ENCODE results near the gene KNCN. TPM values are rescaled to one million over a fixed set of nuclear protein-coding genes. Genes with fewer than 3 reads are reported as not detected.

Gene KNCN
- total RNA-seq, 1 donor from 2014 or later = not detected

DNA sequence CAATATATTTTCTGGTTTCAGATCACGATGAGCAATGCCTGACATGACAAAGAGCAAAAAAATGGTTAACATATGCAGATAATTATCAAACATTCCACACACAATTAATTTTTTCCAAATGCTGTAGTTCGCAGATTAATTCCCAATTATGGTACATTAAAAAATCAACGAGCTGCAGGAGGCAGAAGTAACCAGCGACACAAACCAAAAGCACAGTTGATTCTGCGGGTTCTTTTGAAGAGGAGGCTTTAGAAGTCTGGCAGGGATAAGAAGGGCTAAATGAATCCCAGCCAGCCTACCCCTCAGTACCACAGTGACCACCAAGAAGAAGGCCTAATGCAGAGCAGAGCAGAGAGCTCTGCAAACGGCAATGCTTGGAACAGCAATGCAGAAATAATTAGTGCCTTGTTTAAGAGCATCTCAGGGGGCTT is 17.0 kb upstream of the KNCN start:
- peak; percentile 56 for DNase-seq (ENCODE audit: low spot score)
- peak overlapping the region; percentile 36 for H3K4me2 ChIP-seq
- H3K4me1 ChIP-seq = peaks cover 18% of the 10 kb centered on the region
- H4K20me1 ChIP-seq (ENCODE audit: low read depth) = peaks cover 4% of the 10 kb centered on the region
- Mint-ChIP-seq H3K36me3 (peaks cover 8% of the 10 kb centered on the region), H3K4me3 (no peak overlapping the region), H3K9me3 (no peaks in the 10 kb centered on the region), H3K27me3 (ENCODE audit: insufficient read depth, low read depth) (peaks cover 2% of the 10 kb centered on the region), H3K27ac (no peak overlapping the region), H3K4me1 (peaks cover 18% of the 10 kb centered on the region)
- no peaks in the 10 kb centered on the region for H3K36me3 ChIP-seq
- no peak overlapping the region for H2AFZ ChIP-seq (replicated peaks)
- H3K9me3 ChIP-seq (ENCODE audit: low read depth) = no peaks in the 10 kb centered on the region
- no peak overlapping the region for H3K4me3 ChIP-seq
- H3K27me3 ChIP-seq = no peaks in the 10 kb centered on the region
- no peak overlapping the region for H3K9ac ChIP-seq
- no peak overlapping the region for H3K27ac ChIP-seq
- H3K79me2 ChIP-seq (ENCODE audit: low read depth) = no peaks in the 10 kb centered on the region
- H3F3A ChIP-seq (ENCODE audit: low read depth) = peaks cover 23% of the 10 kb centered on the region
- TF ChIP-seq, protein P1, sequence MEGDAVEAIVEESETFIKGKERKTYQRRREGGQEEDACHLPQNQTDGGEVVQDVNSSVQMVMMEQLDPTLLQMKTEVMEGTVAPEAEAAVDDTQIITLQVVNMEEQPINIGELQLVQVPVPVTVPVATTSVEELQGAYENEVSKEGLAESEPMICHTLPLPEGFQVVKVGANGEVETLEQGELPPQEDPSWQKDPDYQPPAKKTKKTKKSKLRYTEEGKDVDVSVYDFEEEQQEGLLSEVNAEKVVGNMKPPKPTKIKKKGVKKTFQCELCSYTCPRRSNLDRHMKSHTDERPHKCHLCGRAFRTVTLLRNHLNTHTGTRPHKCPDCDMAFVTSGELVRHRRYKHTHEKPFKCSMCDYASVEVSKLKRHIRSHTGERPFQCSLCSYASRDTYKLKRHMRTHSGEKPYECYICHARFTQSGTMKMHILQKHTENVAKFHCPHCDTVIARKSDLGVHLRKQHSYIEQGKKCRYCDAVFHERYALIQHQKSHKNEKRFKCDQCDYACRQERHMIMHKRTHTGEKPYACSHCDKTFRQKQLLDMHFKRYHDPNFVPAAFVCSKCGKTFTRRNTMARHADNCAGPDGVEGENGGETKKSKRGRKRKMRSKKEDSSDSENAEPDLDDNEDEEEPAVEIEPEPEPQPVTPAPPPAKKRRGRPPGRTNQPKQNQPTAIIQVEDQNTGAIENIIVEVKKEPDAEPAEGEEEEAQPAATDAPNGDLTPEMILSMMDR (IDR thresholded peaks at IDR 0.05) = no peak
- TF ChIP-seq EZH2phosphoT487 (IDR thresholded peaks at IDR 0.05) = peak; percentile 29

DNA sequence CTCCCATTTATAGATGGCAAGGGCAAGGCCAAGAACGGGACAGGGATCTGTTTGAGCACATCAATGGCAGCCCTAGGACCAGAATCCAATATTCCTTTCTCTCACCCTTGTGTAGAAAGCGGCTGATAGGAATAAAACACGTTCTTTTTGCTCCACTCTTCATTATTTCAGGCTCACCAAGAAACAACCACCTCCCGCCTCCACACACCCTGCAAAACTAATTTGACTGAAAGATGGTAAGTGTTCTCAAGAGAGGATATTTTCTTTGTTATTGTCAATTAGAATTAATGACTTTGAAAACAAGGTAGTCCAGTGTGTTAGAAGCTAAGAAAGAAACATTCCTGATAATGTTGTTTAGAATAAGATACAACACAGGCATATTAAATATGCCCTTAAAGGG is 11.9 kb upstream of the KNCN start:
- H3F3A ChIP-seq (ENCODE audit: low read depth) = peaks cover 13% of the 10 kb centered on the region
- H4K20me1 ChIP-seq (ENCODE audit: low read depth) = peaks cover 5% of the 10 kb centered on the region
- H3K4me1 Mint-ChIP-seq = peaks cover 14% of the 10 kb centered on the region
- no peaks in the 10 kb centered on the region for H3K27me3 ChIP-seq
- H3K4me2 ChIP-seq = no peak overlapping the region
- no peak overlapping the region for H2AFZ ChIP-seq (replicated peaks)
- no peak for DNase-seq (ENCODE audit: low spot score)
- H3K4me3 Mint-ChIP-seq = no peak overlapping the region
- no peak overlapping the region for H3K27ac ChIP-seq
- H3K36me3 ChIP-seq = no peaks in the 10 kb centered on the region
- peaks cover 10% of the 10 kb centered on the region for H3K4me1 ChIP-seq
- no peak overlapping the region for H3K4me3 ChIP-seq
- no peaks in the 10 kb centered on the region for H3K9me3 Mint-ChIP-seq
- peaks cover 16% of the 10 kb centered on the region for H3K36me3 Mint-ChIP-seq
- no peak for TF ChIP-seq EZH2phosphoT487 (IDR thresholded peaks at IDR 0.05)
- no peak for TF ChIP-seq EZH2 (IDR thresholded peaks at IDR 0.05)
- TF ChIP-seq, protein P1 (IDR thresholded peaks at IDR 0.05) = no peak
- H3K27me3 Mint-ChIP-seq (ENCODE audit: insufficient read depth, low read depth) = peaks cover 5% of the 10 kb centered on the region
- H3K27ac Mint-ChIP-seq = peak overlapping the region; percentile 28
- H3K9ac ChIP-seq = no peak overlapping the region
- no peaks in the 10 kb centered on the region for H3K9me3 ChIP-seq (ENCODE audit: low read depth)
- no peaks in the 10 kb centered on the region for H3K79me2 ChIP-seq (ENCODE audit: low read depth)

DNA sequence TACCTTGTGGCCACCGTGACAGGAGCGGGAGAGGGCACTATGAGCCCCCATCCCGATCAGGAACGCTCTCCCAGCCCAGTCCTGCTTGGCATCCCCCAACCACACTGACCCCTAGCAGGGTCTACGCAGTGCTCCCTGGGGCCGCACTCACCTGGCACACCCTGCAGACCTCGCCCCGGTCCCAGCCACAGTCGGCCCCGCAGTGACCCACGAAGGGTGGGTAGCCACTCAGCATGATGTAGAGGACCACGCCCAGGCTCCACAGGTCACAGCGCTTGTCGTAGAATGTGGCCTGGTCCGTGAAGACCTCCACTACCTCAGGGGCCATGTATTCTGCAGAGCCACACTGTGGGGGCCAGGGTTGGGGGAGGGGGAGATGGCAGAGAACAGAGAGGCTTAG is 11.1 kb upstream of the KNCN start:
- TF ChIP-seq EZH2phosphoT487 (IDR thresholded peaks at IDR 0.05) (no peak), EZH2 (IDR thresholded peaks at IDR 0.05) (no peak)
- TF ChIP-seq, protein P1 (IDR thresholded peaks at IDR 0.05) = no peak
- peaks cover 11% of the 10 kb centered on the region for H3K4me1 ChIP-seq
- Mint-ChIP-seq H3K4me3 (no peak overlapping the region), H3K27me3 (ENCODE audit: insufficient read depth, low read depth) (peaks cover 5% of the 10 kb centered on the region), H3K27ac (no peak overlapping the region), H3K36me3 (peaks cover 16% of the 10 kb centered on the region), H3K9me3 (no peaks in the 10 kb centered on the region), H3K4me1 (peaks cover 18% of the 10 kb centered on the region)
- no peak overlapping the region for H3K9ac ChIP-seq
- H3K4me3 ChIP-seq = no peak overlapping the region
- no peak for DNase-seq (ENCODE audit: low spot score)
- H3K79me2 ChIP-seq (ENCODE audit: low read depth) = no peaks in the 10 kb centered on the region
- peaks cover 5% of the 10 kb centered on the region for H4K20me1 ChIP-seq (ENCODE audit: low read depth)
- H2AFZ ChIP-seq (replicated peaks) = no peak overlapping the region
- no peaks in the 10 kb centered on the region for H3K9me3 ChIP-seq (ENCODE audit: low read depth)
- H3F3A ChIP-seq (ENCODE audit: low read depth) = peaks cover 13% of the 10 kb centered on the region
- no peak overlapping the region for H3K4me2 ChIP-seq
- H3K27ac ChIP-seq = no peak overlapping the region
- H3K27me3 ChIP-seq = no peaks in the 10 kb centered on the region
- H3K36me3 ChIP-seq = no peaks in the 10 kb centered on the region
